ENCODE results near the gene MYH3. TPM values are rescaled to one million over a fixed set of nuclear protein-coding genes. Genes with fewer than 3 reads are reported as not detected.

Gene MYH3
- 1 to 10 TPM in 1 of 2 donors, under 1 TPM in 1; 0.65 to 2.0 TPM for total RNA-seq
- polyA plus RNA-seq, result 1 to 10 TPM in 1 of 2 donors, under 1 TPM in 1; 0.43 to 1.3 TPM

- H3K27me3 ChIP-seq (ENCODE audit: control insufficient read depth in 4 of 4, insufficient read depth in 4 of 4, low read length in 3 of 4), result no peaks in the 10 kb centered on the region
- no peaks in the 10 kb centered on the region for H3K4me1 ChIP-seq (ENCODE audit: control insufficient read depth in 4 of 4, insufficient read depth in 4 of 4, low read length in 3 of 4)
- no peak within 1 kb of the TSS for H3K27ac ChIP-seq (ENCODE audit: low read depth in 1 of 2, low read length in 2 of 2)
- no peak within 1 kb of the TSS for H3K9ac ChIP-seq (ENCODE audit: low read depth in 1 of 2, low read length in 2 of 2)
- no peak for DNase-seq (ENCODE audit: low spot score)
- no peak within 1 kb of the TSS for H3K4me3 ChIP-seq (ENCODE audit: low read depth in 1 of 3, low read length in 3 of 3)
- H3K9me3 ChIP-seq (ENCODE audit: control insufficient read depth in 4 of 4, low read length in 3 of 4), result no peaks in the 10 kb centered on the region
- TF ChIP-seq RXRA (IDR thresholded peaks at IDR 0.05) (no peak), YY1 (IDR thresholded peaks at IDR 0.05) (no peak), CTCF (IDR thresholded peaks at IDR 0.05; ENCODE audit: low read depth, low read length, missing input control) (no peak), FOXA2 (IDR thresholded peaks at IDR 0.05) (no peak), EGR1 (IDR thresholded peaks at IDR 0.05; ENCODE audit: low read depth in 2 of 2) (no peak), GABPA (IDR thresholded peaks at IDR 0.05 in 1 of 2, conservative IDR thresholded peaks at IDR 0.05 in 1 of 2) (no peak), RAD21 (IDR thresholded peaks at IDR 0.05) (no peak), MAX (IDR thresholded peaks at IDR 0.05) (no peak), ATF3 (IDR thresholded peaks at IDR 0.05) (no peak), REST (IDR thresholded peaks at IDR 0.05) (no peak)
- 90% methylated on average over 15 of the region's 15 CpGs for WGBS
- no peaks in the 10 kb centered on the region for H3K36me3 ChIP-seq (ENCODE audit: control insufficient read depth in 4 of 4, insufficient read depth in 3 of 4, low read depth in 1 of 4, low read length in 3 of 4)
Measured at GRCh38 chr17:10657148-10657547, at the start of gene MYH3. Gene MYH3, minus strand, starts transcription at chr17:10657309. Its CDS starts 2,245 bp downstream, at chr17:10655064.

GRCh38 chr17:10705727-10706126 is 48.6 kb upstream of the MYH3 start:
- Histone ChIP-seq H3K36me3 (ENCODE audit: control insufficient read depth in 4 of 4, insufficient read depth in 3 of 4, low read depth in 1 of 4, low read length in 3 of 4) (peaks cover 0 to 36% (median 32%) of the 10 kb centered on the region in 4 donors), H3K4me1 (ENCODE audit: control insufficient read depth in 4 of 4, insufficient read depth in 4 of 4, low read length in 3 of 4) (peaks cover 0 to 7% (median 2%) of the 10 kb centered on the region in 4 donors), H3K9me3 (ENCODE audit: control insufficient read depth in 4 of 4, low read length in 3 of 4) (no peaks in the 10 kb centered on the region), H3K27me3 (ENCODE audit: control insufficient read depth in 4 of 4, insufficient read depth in 4 of 4, low read length in 3 of 4) (no peaks in the 10 kb centered on the region), H3K9ac (ENCODE audit: low read depth in 1 of 2, low read length in 2 of 2) (no peak overlapping the region), H3K4me3 (ENCODE audit: low read depth in 1 of 3, low read length in 3 of 3) (no peak overlapping the region), H3K27ac (ENCODE audit: low read depth in 1 of 2, low read length in 2 of 2) (no peak overlapping the region)
- TF ChIP-seq JUND (IDR thresholded peaks at IDR 0.05) (no peak), YY1 (IDR thresholded peaks at IDR 0.05) (no peak), SP1 (IDR thresholded peaks at IDR 0.05) (no peak), NR2F2 (IDR thresholded peaks at IDR 0.05) (no peak), ATF3 (IDR thresholded peaks at IDR 0.05) (no peak), EGR1 (IDR thresholded peaks at IDR 0.05; ENCODE audit: low read depth in 2 of 2) (no peak)
- DNase-seq (ENCODE audit: low spot score), result no peak
- WGBS, result 95% methylated on average over 5 of the region's 5 CpGs
